ENCODE results near the gene STARD10.

DNA sequence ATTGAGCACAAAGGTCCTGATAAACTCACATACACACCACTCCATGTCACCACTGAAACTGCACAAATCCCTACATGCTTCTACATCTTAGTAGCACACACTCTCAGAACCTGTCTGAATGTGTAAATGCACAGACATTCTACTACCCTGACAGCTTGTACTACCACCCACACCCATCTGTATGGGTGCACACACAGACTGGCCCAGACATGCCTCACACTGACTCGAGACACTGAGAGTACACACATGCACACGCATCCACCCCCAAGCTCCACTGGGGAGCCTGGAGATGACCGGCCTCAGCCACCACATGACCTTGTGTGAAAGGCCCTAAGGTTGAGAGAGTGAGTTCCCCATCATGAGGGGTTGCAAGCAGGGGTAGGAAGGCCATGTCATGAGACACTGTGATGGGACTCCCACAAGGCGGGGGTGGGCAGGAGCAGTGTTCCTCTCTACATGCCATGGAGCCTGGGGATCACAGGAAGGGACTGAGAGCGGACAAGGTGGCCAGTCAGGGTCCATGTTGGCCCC, 69.8 kb downstream of the STARD10 start:
- TF ChIP-seq, protein P1, sequence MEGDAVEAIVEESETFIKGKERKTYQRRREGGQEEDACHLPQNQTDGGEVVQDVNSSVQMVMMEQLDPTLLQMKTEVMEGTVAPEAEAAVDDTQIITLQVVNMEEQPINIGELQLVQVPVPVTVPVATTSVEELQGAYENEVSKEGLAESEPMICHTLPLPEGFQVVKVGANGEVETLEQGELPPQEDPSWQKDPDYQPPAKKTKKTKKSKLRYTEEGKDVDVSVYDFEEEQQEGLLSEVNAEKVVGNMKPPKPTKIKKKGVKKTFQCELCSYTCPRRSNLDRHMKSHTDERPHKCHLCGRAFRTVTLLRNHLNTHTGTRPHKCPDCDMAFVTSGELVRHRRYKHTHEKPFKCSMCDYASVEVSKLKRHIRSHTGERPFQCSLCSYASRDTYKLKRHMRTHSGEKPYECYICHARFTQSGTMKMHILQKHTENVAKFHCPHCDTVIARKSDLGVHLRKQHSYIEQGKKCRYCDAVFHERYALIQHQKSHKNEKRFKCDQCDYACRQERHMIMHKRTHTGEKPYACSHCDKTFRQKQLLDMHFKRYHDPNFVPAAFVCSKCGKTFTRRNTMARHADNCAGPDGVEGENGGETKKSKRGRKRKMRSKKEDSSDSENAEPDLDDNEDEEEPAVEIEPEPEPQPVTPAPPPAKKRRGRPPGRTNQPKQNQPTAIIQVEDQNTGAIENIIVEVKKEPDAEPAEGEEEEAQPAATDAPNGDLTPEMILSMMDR (IDR thresholded peaks at IDR 0.05), result no peak
- TF ChIP-seq POLR2A (IDR thresholded peaks at IDR 0.05; ENCODE audit: low read depth) (no peak), EP300 (IDR thresholded peaks at IDR 0.05) (no peak)
